ENCODE results near the gene HP1BP3.

Gene HP1BP3

DNA sequence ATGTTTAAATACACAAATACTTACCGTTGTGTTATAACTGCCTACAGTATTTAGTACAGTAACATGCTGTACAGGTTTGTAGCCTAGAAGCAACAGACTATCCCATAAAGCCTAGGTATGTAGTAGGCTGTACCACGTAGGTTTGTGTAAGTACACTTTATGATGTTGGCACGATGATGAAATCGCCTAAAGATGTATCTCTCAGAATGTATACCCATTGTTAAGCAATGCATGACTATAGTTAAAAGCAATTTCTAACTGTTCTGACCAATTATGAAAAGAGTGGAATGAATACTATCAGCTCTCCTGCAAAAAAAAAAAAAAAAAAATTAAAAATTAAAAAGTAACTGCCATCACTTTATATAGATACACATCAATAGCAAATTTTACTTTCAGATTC, 11.4 kb downstream of the HP1BP3 start:
- no peak for DNase-seq
- intact Hi-C loops (cut with DNase I) = no loop called here

GRCh38 chr1:20771780-20772179, 15.3 kb downstream of the HP1BP3 start:
- intact Hi-C loops (cut with DNase I) = no loop called here
- DNase-seq = no peak

- intact Hi-C loops (cut with DNase I) = no loop called here
- DNase-seq = no peak
Measured at GRCh38 chr1:20770314-20771087, 16.6 kb downstream of the HP1BP3 start.

DNA sequence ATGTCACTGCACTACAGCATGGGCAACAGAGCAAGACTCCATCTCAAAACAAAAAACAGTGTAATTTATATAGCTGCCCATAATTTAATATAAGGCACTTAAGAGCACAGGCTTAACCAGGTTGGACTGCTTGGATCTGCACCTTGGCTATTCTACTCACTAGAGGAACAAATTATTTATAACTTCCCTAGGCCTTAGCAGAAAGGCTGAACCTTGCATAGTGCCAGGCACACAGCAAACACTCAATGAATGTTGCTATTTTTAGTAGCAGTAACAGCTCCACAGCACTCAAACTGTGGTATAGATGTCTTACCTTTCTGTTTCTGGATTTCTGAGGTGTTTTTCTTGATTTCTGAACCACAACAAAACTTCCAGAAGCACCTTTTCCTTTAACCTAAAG, 19.8 kb downstream of the HP1BP3 start:
- DNase-seq = no peak
- intact Hi-C loops (cut with DNase I) = no loop called here

DNA sequence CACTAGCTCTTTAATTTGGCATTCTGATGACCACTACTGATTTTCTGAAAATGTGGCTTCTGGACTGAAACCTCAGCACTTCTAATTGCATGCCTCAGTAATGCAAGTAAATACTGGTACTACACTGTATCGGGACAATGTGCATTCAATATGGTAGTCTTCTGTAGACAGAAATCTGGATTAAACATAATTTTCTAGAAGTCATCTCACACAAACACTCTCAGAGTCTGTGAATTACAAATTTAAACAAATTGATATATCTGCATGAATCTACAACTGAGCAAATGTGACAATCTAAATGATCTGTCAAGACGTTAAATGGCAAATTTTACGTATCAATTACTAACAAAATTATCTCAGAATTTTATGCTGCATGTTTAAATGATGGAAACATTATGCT, 23.7 kb downstream of the HP1BP3 start:
- no peak for DNase-seq
- intact Hi-C loops (cut with DNase I) = no loop called here

GRCh38 chr1:20760322-20760721, 26.8 kb downstream of the HP1BP3 start:
- intact Hi-C loops (cut with DNase I) = no loop called here
- no peak for DNase-seq

- DNase-seq = no peak
- intact Hi-C loops (cut with DNase I) = loop anchor here (10.0 kb wide), 1 partner anchor 101 kb away; no protein-coding TSS in a partner anchor
Measured at GRCh38 chr1:20753589-20753988, 33.5 kb downstream of the HP1BP3 start.

- intact Hi-C loops (cut with DNase I) = loop anchor here (10.0 kb wide), 1 partner anchor 103 kb away; no protein-coding TSS in a partner anchor
- DNase-seq = no peak
Measured at GRCh38 chr1:20751462-20751990, 35.6 kb downstream of the HP1BP3 start.

- DNase-seq = no peak
- intact Hi-C loops (cut with DNase I) = no loop called here
Measured at GRCh38 chr1:20742671-20743070, 44.4 kb downstream of the HP1BP3 start.

DNA sequence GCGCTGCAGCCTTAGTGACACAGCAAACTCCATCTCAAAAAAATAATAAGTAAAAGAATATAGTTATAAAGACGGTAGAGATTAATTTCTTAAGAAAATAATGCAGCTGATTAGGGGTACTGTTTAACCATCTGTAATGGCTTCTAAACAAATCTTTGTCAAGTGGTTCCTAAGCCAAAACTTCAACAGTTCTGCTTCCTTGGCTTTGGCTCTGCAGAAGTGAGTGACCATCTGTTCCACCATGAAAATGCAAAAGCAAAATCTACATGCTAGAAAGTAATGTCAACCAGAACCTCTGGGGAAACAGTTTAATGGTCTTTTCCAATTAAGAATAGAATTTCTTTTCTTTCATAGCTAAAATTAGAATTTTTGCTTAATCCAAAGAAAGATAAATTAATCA, 46.3 kb downstream of the HP1BP3 start:
- intact Hi-C loops (cut with DNase I) = no loop called here
- no peak for DNase-seq

DNA sequence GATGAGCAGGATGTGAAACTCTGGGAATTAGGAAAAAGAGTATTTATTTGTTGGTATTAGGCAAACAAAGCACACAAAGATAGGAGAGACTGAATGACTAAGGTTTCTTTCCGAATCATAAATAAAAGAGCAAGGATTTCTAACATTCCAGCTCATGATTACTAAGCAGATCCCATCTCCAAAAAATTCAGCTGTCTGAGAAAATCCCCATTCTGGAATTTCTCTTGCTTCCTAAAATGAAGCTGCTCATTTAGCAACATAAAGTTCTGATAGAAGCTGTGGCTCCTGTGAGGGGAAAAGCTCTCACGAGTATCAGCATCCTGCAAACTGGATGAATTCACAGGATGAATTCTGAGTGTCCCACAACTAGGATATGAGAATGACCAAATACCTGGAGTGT, 47.9 kb downstream of the HP1BP3 start:
- DNase-seq = no peak
- intact Hi-C loops (cut with DNase I) = no loop called here

DNA sequence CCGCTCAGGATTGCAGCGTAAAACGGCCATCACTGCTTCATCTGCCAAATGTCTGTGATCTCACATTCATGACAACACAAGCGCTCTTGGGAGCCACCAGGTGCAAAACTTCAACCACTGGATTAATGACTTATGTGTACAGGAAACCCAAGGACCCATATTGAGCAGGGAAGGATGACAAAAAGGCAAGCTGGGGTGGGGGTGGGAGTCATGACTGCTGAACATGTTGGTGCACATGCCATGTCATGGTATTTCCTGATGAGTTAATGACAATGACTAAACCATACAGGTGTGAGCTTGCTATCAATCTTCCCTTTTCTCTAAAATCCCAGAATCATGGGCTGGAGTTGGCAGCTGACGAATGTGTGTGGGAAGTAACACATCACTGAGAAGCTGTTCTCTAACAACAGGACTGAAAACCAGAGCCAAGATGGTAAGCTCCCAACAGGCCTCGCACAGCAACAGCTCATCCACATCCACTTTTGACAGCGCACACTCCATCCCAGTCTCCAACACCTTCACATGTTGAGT, 51.5 kb downstream of the HP1BP3 start:
- intact Hi-C loops (cut with DNase I) = no loop called here
- DNase-seq = peak in 2 of 10 donors; percentile 60 to 83

DNA sequence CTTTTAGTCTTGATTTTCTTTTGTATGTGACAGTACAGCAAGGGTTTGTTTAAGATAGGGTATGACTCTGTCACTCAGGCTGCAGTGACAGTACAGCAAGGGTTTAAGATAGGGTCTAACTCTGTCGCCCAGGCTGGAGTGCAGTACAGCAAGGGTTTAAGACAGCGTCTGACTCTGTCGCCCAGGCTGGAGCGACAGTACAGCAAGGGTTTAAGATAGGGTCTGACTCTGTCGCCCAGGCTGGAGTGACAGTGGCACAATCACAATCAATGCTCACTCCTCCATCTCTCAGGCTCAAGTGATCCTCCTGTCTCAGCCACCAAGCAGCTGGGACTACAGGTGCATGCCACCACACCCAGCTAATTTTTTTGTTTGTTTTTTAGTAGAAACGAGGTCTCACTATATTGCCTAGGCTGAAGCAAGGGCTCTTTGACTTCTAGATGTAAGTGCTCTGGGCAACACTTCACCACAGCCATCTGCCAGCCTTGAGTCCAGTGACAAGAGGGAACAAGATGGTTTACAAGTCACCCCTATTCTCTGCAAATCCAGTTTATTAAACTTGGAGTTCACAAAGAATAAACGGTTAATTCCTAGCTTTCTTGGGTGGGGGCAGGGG, 53.6 kb downstream of the HP1BP3 start:
- intact Hi-C loops (cut with DNase I) = no loop called here

DNA sequence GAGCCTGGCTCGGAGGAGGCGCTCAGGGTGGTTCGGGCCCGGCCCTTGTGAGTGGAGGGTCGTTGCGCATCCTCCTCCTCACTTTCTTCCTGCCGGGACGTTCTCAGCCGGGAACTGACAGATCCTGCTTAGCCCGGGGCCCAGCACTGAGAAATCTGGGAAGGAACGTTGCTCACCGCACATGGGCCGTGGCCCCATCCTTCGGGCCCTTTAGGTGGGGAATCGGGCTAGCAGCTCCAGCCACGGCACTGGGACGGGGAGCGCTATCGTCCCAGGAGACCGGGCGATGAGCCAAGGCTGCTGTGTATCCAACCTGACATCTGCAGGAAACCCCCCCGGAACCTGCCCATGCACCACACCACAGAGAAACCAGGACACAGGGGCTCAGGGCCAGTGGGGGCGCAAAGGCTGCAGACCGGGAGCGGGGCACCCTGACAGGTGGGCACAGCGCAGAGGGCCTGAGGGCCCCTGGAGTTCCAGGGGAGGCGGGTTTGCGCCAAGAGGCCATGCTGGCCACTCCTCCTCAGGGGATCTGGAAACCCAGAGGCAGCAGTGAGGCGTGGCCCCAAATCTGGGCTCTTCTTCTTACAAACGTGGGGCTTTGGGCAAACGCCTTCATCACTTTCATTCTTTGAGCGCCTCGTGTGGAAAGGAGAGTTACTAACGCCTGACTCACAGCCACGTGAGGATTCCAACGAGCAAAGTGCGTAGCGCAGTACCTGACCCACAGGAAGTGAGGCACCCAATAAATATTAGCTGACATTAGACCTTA, 54.3 kb downstream of the HP1BP3 start, which contains the start of gene SH2D5:
Gene SH2D5 (minus strand): TSS at position 116 of the 772 bp plus-strand sequence. CDS start 4,659 bp downstream, outside the sequence.
- intact Hi-C loops (cut with DNase I) = no loop called here
- DNase-seq = peak in 9 of 10 donors; percentile 40 to 94 (median 68)

More for the DNA sequence above, 53.6 kb downstream of the HP1BP3 start:
- DNase-seq = peak in 1 of 10 donors; percentile 29

GRCh38 chr1:20732071-20732587, 55.0 kb downstream of the HP1BP3 start:
- DNase-seq = peak in 9 of 10 donors; percentile 58 to 96 (median 74)
- intact Hi-C loops (cut with DNase I) = no loop called here

- intact Hi-C loops (cut with DNase I) = no loop called here
- DNase-seq = peak in 3 of 10 donors; percentile 14 to 77 (median 73)
Measured at GRCh38 chr1:20731057-20731991, 55.8 kb downstream of the HP1BP3 start.

- intact Hi-C loops (cut with DNase I) = no loop called here
- peak in 3 of 10 donors; percentile 4 to 65 (median 35) for DNase-seq
Measured at GRCh38 chr1:20730690-20731056, 56.4 kb downstream of the HP1BP3 start.

DNA sequence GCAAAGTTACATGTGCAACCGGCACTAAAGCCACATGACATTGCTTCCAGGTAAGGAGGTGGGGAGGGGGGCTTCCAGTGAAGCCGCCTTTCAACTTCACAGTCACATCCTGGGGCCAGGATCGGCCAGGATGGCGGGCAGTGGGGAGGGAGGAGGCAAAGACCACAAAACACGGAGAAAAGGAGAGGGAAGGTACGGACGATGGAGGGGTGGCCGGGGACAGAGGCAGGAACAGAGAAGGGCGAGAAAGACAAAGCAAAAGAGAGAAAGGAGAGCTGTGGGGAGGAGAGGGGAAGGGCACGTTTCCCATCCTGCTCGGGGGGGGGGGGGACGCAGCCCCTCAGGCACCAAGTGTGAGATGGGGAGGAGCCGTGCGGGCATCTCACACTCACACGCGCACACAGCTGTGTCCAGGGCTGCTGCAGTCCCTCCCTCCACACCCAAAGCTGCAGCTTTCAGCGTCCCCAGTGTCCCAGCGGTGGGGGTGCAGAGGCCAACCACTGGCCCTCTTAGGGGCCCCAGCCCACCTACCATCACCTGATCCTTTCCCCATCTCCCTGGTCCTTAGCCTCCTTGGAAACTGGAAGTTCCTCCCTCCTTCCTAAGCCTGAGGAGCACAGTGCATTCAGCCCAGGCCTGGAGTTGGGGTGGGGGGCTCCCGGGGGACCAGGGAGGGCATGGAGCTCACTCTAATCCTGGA, 57.0 kb downstream of the HP1BP3 start:
- DNase-seq = peak in 3 of 10 donors; percentile 7 to 66 (median 61)
- intact Hi-C loops (cut with DNase I) = no loop called here

All from posterior cingulate gyrus (tissue), 11 donors.